Small intestine (tissue), 7 donors: ENCODE measurements around the gene DIPK1A. TPM values are rescaled to one million over a fixed set of nuclear protein-coding genes. Genes with fewer than 3 reads are reported as not detected.

ENCODE experiments used
- DNase-seq, 2 donors: peaks; one replicate each; pipeline versions ENCODE4 v3.0.0 to v3.0.0-alpha.2; 2013
- FAIRE-seq: peaks from 2 replicates; lab custom pipeline; 2012; peaks lifted over from hg19 to GRCh38; lab: Jason Lieb, UNC
- H3K27ac ChIP-seq, 3 donors: one replicate each; pipeline ENCODE4 v1.5.1; 2013; ENCODE audit warnings: low read length in 2 of 3, mild to moderate bottlenecking in 2 of 3, control low read depth in 1 of 3, inconsistent platforms in 1 of 3, low read depth in 1 of 3, moderate library complexity in 1 of 3
- H3K27me3 ChIP-seq, 3 donors: one replicate each; pipeline ENCODE4 v1.6.1; 2013; ENCODE audit warnings: low read length in 3 of 3, inconsistent platforms in 1 of 3; ENCODE audit not compliant: control insufficient read depth in 3 of 3, insufficient read depth in 3 of 3
- H3K36me3 ChIP-seq, 3 donors: one replicate each; pipeline ENCODE4 v1.6.1; 2013; ENCODE audit warnings: low read length in 3 of 3, inconsistent platforms in 1 of 3, low read depth in 1 of 3, mild to moderate bottlenecking in 1 of 3, moderate library complexity in 1 of 3; ENCODE audit not compliant: control insufficient read depth in 3 of 3, insufficient read depth in 2 of 3
- H3K4me1 ChIP-seq, 3 donors: one replicate each; pipeline ENCODE4 v1.6.1; 2013; ENCODE audit warnings: low read length in 2 of 3, inconsistent platforms in 1 of 3, low read depth in 1 of 3, mild to moderate bottlenecking in 1 of 3, moderate library complexity in 1 of 3; ENCODE audit not compliant: control insufficient read depth in 3 of 3, insufficient read depth in 2 of 3
- H3K4me3 ChIP-seq, 3 donors: one replicate each; pipeline ENCODE4 v1.5.1; 2013; ENCODE audit warnings: low read length in 3 of 3, control low read depth in 1 of 3, inconsistent platforms in 1 of 3, low read depth in 1 of 3, mild to moderate bottlenecking in 1 of 3, moderate library complexity in 1 of 3
- H3K9me3 ChIP-seq, 2 donors: one replicate each; pipeline ENCODE4 v1.6.1; 2013; ENCODE audit warnings: low read depth in 1 of 2, low read length in 1 of 2; ENCODE audit not compliant: control insufficient read depth in 2 of 2, insufficient read depth in 1 of 2
- WGBS, 3 donors: extraction: QIAGEN DNeasy Blood & Tissue Kit; methylation state at CpG; one replicate each; pipeline ENCODE4 v1.1.7; 2013; 5-methylcytosine and 5-hydroxymethylcytosine counted together
- polyA plus RNA-seq, 4 donors: library from polyadenylated mRNA; stranded (reverse) in 3 of 4; unstranded in 1 of 4; fragments of 200-250 nt in 3 of 4; fragments of 120-200 nt in 1 of 4; gene quantifications; one replicate each; pipeline versions ENCODE4 v1.2.1 to v1.2.3, GENCODE V29; 2013
- donor health status: healthy with polysubstance abuse.
- donor health status: control.
- donor health status: control.
- donor health status: Bipolar disorder and iron deficiency.
- donor health status: healthy.

DIPK1A gene
- polyA plus RNA-seq, 4 donors: 2.0 to 10.4 (median 3.8) TPM

- WGBS, 3 donors: 10 to 12% (median 10%) methylated on average over 2 of the region's 2 CpGs
- H3K4me3 ChIP-seq: no peak overlapping the region
- peaks cover 0 to 22% (median 4%) of the 10 kb centered on the region in 3 donors for H3K4me1 ChIP-seq
- no peaks in the 10 kb centered on the region for H3K27me3 ChIP-seq
- no peaks in the 10 kb centered on the region for H3K36me3 ChIP-seq
- no peak overlapping the region for H3K27ac ChIP-seq
- DNase-seq (peak in 1 of 2 donors; percentile 17), FAIRE-seq (no peak)
- no peaks in the 10 kb centered on the region for H3K9me3 ChIP-seq
Observed at GRCh38 chr1:93000751-93001175, 39.5 kb upstream of the DIPK1A start.

DNA sequence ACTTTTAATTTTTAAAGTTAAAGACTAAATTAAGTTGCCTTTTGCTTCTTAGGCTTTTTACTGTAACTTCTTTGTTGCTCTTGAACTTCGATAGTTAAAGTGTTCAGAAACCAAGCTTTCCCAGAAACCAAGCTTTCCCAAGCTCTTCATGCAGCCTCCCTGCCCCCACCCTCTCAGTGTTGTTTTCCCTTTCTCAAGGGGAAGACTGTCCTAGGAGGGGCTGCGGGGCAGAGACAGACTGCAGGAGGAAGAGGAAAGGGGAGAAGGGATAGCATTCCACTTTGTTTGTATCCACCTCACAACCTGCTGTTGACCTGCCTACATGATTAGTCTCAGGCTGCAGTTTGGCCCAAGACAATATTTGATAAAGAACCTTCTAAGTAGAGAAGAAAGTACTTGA is 39.0 kb upstream of the DIPK1A start:
- no peak for DNase-seq
- Histone ChIP-seq H3K4me1 (peaks cover 0 to 26% (median 4%) of the 10 kb centered on the region in 3 donors), H3K9me3 (no peaks in the 10 kb centered on the region), H3K36me3 (no peaks in the 10 kb centered on the region), H3K27me3 (no peaks in the 10 kb centered on the region), H3K27ac (peak overlapping the region in 1 of 3 donors; percentile 16), H3K4me3 (no peak overlapping the region)
- no peak for FAIRE-seq
- WGBS, 3 donors: 53 to 82% (median 69%) methylated on average over 2 of the region's 2 CpGs

GRCh38 chr1:92998821-92999220 is 37.6 kb upstream of the DIPK1A start:
- WGBS, 3 donors: 92 to 94% (median 94%) methylated on average over 5 of the region's 5 CpGs
- no peak overlapping the region for H3K4me3 ChIP-seq
- no peaks in the 10 kb centered on the region for H3K36me3 ChIP-seq
- H3K9me3 ChIP-seq: no peaks in the 10 kb centered on the region
- no peak for DNase-seq
- peaks cover 0 to 35% (median 4%) of the 10 kb centered on the region in 3 donors for H3K4me1 ChIP-seq
- FAIRE-seq: no peak
- no peak overlapping the region for H3K27ac ChIP-seq
- H3K27me3 ChIP-seq: no peaks in the 10 kb centered on the region

GRCh38 chr1:92995441-92996430 is 34.5 kb upstream of the DIPK1A start:
- Histone ChIP-seq H3K9me3 (no peaks in the 10 kb centered on the region), H3K4me1 (peaks cover 0 to 29% (median 4%) of the 10 kb centered on the region in 3 donors), H3K27ac (peak overlapping the region; percentile 37 to 77 (median 70)), H3K4me3 (no peak overlapping the region), H3K36me3 (no peaks in the 10 kb centered on the region), H3K27me3 (no peaks in the 10 kb centered on the region)
- DNase-seq (peak; percentile 62 to 79), FAIRE-seq (no peak)
- 31 to 62% (median 48%) methylated on average over 8 of the region's 8 CpGs for WGBS, 3 donors

DNA sequence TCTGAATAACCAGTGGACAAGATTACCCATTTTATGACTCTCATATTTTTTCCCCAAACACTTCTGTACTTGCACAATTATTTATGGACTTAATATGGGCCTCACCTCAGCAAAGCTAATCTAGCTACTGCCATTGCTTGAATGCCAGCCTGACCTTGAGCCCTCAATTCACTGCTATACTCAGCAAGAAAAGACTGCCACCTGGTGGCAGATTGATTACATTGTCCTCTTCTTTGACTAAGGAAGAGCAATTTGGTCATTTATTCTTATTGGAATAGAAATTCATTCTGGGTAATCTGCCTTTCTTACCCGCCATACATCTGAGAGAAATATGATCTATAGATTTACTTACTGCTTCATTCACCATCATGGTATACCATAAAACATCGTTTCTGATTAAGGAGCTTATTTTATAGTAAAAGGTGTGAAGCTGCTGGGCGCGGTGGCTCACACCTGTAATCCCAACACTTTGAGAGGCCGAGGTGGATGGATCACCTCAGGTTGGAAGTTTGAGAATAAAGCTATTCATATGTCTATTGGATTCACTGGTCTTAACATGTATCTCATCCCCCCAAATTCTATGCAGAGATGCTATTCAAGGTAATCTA is 32.9 kb upstream of the DIPK1A start:
- Histone ChIP-seq H3K36me3 (no peaks in the 10 kb centered on the region), H3K27me3 (no peaks in the 10 kb centered on the region), H3K4me3 (no peak overlapping the region), H3K4me1 (peaks cover 0 to 25% (median 0%) of the 10 kb centered on the region in 3 donors), H3K9me3 (no peaks in the 10 kb centered on the region), H3K27ac (peak overlapping the region in 1 of 3 donors; percentile 64)
- 54 to 61% (median 57%) methylated on average over 5 of the region's 5 CpGs for WGBS, 3 donors
- FAIRE-seq: peak; percentile 15
- peak; percentile 91 to 92 for DNase-seq

DNA sequence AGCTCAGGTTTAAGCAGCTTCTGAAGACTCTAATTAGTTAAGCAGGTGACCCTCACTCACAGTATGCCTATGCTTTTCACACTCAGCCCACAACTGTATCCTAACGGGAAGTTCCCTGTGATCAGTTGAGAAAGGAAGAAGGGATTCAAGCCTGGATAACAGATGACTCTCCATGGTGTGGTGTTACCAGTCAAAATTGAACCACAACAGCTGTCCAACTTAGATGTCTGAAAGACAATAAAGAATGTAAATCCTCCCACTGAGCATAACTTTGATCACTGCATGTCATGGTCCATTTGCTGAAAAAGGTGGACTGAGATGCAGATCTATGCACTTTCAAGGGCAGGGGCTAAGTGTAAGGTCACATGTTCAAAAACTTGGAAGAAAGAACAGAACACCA is 32.3 kb upstream of the DIPK1A start:
- DNase-seq (no peak), FAIRE-seq (no peak)
- Histone ChIP-seq H3K27me3 (no peaks in the 10 kb centered on the region), H3K4me3 (no peak overlapping the region), H3K27ac (peak overlapping the region in 1 of 3 donors; percentile 64), H3K36me3 (no peaks in the 10 kb centered on the region), H3K9me3 (no peaks in the 10 kb centered on the region), H3K4me1 (peaks cover 0 to 25% (median 0%) of the 10 kb centered on the region in 3 donors)
- 91 to 100% (median 96%) methylated on average over 1 of the region's 1 CpG for WGBS, 3 donors

DNA sequence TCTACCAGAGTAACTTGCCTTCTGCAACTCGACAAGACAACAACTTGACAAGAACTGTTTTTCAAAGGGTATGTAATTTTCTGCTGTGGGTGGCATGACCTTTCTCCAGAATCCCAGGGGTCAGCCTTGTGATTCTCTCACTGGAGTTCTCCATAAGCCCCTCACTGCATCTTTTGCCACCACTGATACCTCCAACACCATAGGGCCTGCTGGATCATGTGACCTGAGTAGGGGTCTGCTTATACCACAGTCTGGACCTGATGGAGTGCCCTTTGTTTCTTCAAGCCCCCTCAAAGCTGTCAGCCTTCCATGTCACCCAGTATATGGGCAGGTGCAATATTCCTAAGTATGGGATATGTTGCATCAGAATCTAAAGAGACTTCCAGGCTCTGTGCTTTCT is 31.6 kb upstream of the DIPK1A start:
- WGBS, 3 donors: 90 to 94% (median 92%) methylated on average over 1 of the region's 1 CpG
- Histone ChIP-seq H3K9me3 (no peaks in the 10 kb centered on the region), H3K4me3 (no peak overlapping the region), H3K27ac (no peak overlapping the region), H3K4me1 (peaks cover 0 to 25% (median 0%) of the 10 kb centered on the region in 3 donors), H3K36me3 (no peaks in the 10 kb centered on the region), H3K27me3 (no peaks in the 10 kb centered on the region)
- DNase-seq (no peak), FAIRE-seq (no peak)

- no peaks in the 10 kb centered on the region for H3K27me3 ChIP-seq
- no peak overlapping the region for H3K27ac ChIP-seq
- FAIRE-seq (no peak), DNase-seq (no peak)
- no peak overlapping the region for H3K4me3 ChIP-seq
- no peaks in the 10 kb centered on the region for H3K9me3 ChIP-seq
- peaks cover 0 to 25% (median 0%) of the 10 kb centered on the region in 3 donors for H3K4me1 ChIP-seq
- H3K36me3 ChIP-seq: no peaks in the 10 kb centered on the region
Observed at GRCh38 chr1:92992054-92992453, 30.8 kb upstream of the DIPK1A start.
